Measurements from ENCODE around the gene FAM193A.
"Not testable (repeated sequence)": the region's sequence is repeated elsewhere in the genome, so short reads cannot be mapped to it uniquely, and the experiment has no call there.

Gene FAM193A

GRCh38 chr4:2514944-2515343, 21.5 kb upstream of the FAM193A start:
- DNase-seq (ENCODE audit: low read depth in 2 of 2), result not testable (repeated sequence)

GRCh38 chr4:2515830-2516550, 20.5 kb upstream of the FAM193A start:
- DNase-seq (ENCODE audit: low read depth in 2 of 2), result no peak

- DNase-seq (ENCODE audit: low read depth in 2 of 2), result no peak
Observed at GRCh38 chr4:2516635-2517034, 19.8 kb upstream of the FAM193A start.

DNA sequence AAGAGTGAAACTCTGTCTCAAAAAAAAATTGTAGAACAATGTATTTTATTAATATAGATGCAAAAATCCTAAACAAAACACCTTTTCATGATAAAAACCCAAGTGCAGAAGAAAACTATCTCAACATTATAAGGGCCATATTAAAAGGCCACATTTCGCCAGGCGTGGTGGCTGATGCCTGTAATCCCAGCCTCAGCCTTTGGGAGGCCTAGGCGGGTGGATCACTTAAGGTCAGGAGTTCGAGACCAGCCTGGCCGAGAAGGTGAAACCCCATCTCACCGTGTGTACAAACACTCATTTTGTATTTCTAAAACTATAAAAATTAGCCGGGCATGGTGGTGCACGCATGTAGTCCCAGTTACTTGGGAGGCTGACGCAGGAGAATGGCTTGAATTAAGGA, 9.9 kb upstream of the FAM193A start:
- no peak for DNase-seq (ENCODE audit: low read depth in 2 of 2)

DNA sequence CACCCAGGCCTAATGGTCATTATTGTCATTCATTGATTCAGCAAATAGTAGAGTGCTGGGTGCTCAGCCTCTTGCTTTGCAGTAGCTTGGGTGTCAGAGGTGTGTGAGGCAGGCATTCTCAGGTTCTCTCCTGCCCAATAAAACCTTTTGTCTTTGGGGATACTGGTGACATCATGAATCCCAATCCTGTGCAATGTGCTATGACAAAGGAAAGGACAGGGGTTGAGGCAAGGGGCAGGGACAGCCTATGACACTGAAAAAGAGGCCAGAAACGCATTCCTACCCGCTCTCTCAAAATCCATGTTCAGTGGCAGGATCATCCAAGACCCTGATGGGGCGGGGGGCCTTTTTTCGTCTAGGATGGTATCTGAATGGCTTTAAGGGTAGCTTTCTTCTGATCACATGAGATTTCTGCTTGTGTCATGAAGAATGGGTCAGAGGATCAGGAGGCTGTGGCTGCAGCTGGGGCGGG, 1.5 kb upstream of the FAM193A start:
- DNase-seq (ENCODE audit: low read depth in 2 of 2), result no peak

- DNase-seq (ENCODE audit: low read depth in 2 of 2), result peak; percentile 14 to 18
Observed at GRCh38 chr4:2535376-2536192, 863 bp upstream of the FAM193A start.

- peak; percentile 19 to 20 for DNase-seq (ENCODE audit: low read depth in 2 of 2)
Observed at GRCh38 chr4:2537011-2537830, 774 bp downstream of the FAM193A start.

DNA sequence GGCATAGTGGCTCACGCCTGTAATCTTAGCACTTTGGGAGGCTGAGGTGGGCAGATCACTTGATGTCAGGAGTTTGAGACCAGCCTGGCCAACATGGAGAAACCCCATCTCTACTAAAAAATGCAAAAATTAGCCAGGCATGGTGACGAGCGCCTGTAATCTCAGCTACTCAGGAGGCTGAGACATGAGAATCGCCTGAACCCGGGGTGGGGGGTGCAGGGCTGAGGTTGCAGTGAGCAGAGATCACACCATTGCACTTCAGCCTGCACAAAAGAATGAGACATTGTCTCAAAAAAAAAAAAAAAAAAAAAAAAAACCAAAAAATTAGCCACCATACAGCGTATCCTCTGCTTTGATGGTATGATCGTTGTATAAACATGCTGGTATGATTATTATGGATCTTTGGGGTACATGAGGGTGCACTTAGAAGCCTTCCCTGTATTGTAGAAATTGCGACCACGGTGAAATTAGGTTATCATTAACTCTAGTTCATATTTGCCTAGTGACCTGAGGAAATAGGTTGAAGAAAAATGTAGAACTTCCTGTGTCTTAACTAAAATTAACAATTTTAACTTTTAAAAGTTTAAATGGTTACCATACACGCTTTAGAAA, 7.2 kb downstream of the FAM193A start:
- not testable (repeated sequence) for DNase-seq (ENCODE audit: low read depth in 2 of 2)

GRCh38 chr4:2545321-2546013, 9.0 kb downstream of the FAM193A start:
- no peak for DNase-seq (ENCODE audit: low read depth in 2 of 2)

- DNase-seq (ENCODE audit: low read depth in 2 of 2), result no peak
Observed at GRCh38 chr4:2546286-2546823, 9.9 kb downstream of the FAM193A start.

DNA sequence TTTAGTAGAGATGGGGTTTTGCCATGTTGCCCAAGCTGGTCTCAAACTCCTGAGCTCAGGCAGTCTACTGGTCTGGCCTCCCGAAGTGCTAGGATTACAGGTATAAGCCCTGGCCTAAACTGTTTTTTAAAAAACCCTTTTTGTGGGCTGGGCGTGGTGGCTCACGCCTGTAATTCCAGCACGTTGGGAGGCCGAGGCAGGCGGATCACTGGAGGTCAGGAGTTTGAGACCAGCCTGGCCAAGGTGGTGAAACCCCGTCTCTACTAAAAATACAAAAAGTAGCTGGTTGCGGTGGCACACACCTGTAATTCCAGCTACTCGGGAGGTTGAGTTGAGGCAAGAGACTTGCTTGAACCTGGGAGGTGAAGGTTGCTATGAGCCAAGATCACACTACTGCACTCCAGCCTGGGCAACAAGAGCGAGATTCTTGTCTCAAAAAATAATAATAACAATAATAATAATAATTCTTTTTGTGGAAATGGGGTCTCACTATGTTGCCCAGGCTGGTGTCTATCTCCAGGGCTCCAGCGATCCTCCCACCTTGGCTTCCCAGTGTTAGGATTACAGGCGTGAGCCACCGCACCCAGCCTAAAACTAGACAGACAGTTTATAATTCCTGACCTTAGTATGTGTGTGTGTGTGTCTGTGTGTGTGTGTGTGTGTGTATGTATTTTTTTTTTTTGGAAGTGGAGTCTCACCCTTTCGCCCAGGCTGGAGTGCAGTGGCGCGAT, 10.7 kb downstream of the FAM193A start:
- DNase-seq (ENCODE audit: low read depth in 2 of 2), result not testable (repeated sequence)

- no peak for DNase-seq (ENCODE audit: low read depth in 2 of 2)
Observed at GRCh38 chr4:2551118-2551517, 14.7 kb downstream of the FAM193A start.

DNA sequence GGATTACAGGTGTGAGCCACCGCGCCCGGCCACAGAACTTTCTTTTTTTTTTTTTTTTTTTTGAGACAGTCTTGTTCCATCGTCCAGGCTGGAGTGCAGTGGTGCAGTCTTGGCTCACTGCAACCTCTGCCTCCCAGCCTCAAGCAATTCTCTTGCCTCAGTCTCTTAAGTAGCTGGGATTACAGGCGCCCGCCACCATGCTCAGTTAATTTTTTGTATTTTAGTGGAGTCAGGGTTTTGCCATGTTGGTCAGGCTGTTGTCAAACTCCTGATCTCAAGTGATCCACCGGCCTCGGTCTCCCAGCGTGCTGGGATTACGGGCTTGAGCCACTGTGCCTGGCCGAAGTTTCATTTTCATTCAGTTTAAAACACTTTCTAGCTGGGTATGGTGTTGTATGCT, 16.4 kb downstream of the FAM193A start:
- no peak for DNase-seq (ENCODE audit: low read depth in 2 of 2)

GRCh38 chr4:2558301-2558700, 21.9 kb downstream of the FAM193A start:
- DNase-seq (ENCODE audit: low read depth in 2 of 2), result no peak

DNA sequence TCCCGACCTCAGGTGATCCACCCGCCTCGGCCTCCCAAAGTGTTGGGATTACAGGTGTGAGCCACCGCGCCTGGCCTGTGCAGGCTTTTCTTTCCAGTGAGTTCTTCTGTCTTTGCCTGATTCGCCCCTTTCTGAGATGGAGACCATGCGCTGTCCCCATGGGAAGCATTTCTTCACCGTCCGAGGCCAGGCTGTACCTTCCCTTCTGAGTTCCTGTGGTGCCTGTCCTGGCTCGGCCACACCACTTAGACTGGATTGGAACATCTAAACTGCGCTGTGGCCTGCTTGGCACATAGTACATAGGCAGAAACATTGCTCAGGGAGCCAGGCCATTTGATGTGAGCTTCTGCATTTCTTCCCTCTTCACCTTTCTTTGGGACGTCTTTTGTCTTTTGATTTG, 23.7 kb downstream of the FAM193A start:
- DNase-seq (ENCODE audit: low read depth in 2 of 2), result no peak

GRCh38 chr4:2565533-2565932, 29.1 kb downstream of the FAM193A start:
- no peak for DNase-seq (ENCODE audit: low read depth in 2 of 2)

GRCh38 chr4:2570036-2570435, 33.6 kb downstream of the FAM193A start:
- no peak for DNase-seq (ENCODE audit: low read depth in 2 of 2)

GRCh38 chr4:2570551-2571222, 34.2 kb downstream of the FAM193A start:
- peak; percentile 42 to 45 for DNase-seq (ENCODE audit: low read depth in 2 of 2)

DNA sequence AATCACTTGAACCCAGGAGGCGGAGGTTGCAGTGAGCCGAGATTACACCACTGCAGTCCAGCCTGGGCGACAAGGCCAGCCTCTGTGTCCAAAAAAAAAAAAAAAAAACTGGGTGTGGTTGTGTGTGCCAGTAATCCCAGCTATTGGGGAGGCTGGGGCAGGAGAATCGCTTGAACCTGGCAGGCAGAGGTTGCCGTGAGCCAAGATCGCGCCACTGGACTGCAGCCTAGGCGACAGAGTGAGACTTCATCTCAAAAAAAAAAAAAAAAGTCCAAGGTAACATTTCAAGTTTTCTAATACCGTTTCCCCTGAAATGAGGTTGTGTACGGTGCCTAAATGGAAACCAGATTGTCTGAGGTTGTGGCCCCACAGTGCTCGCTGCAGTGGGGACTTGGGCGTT, 35.6 kb downstream of the FAM193A start:
- no peak for DNase-seq (ENCODE audit: low read depth in 2 of 2)

GRCh38 chr4:2572866-2573265, 36.4 kb downstream of the FAM193A start:
- DNase-seq (ENCODE audit: low read depth in 2 of 2), result no peak
